K562 (cell line): ENCODE measurements around the gene NIPAL3. TPM values are rescaled to one million over a fixed set of nuclear protein-coding genes. Genes with fewer than 3 reads are reported as not detected.

Experiments used
- FOXP4 ChIP-seq: sonication (generic); formaldehyde crosslinking; IDR thresholded peaks from 2 replicates; pipeline ENCODE4 v1.8.0; 2022; ENCODE audit warnings: mild to moderate bottlenecking, missing genetic modification reagents, borderline replicate concordance
- ID3 ChIP-seq, 2 experiments: fragments of 250-450 bp in 1 of 2; fragments of 450-650 bp in 1 of 2; sonication (Bioruptor Pico) in 1 of 2; IDR thresholded peaks; 2 replicates each; pipeline versions ENCODE4 v1.6.1 to v1.8.0; 2016 to 2021; ENCODE audit warnings: mild to moderate bottlenecking in 2 of 2, moderate library complexity in 2 of 2, missing compliant biosample characterization in 1 of 2, missing genetic modification characterization in 1 of 2
- SAP30 ChIP-seq: fragments of 200-600 bp; sonication (generic); IDR thresholded peaks from 2 replicates; pipeline ENCODE4 v1.6.1; 2012; ENCODE audit warnings: borderline replicate concordance, low read depth, mild to moderate bottlenecking, moderate library complexity, low read length, control low read depth, inconsistent platforms; ENCODE audit not compliant: insufficient read depth, poor library complexity, severe bottlenecking
- SMAD3 ChIP-seq: fragments of 450-650 bp; formaldehyde crosslinking; conservative IDR thresholded peaks from 2 replicates; pipeline ENCODE4 v1.4.0; 2020; ENCODE audit warnings: mild to moderate bottlenecking
- ZFPM2 ChIP-seq: fragments of 250-450 bp; sonication (Bioruptor Pico); IDR thresholded peaks from 2 replicates; pipeline ENCODE4 v1.5.1; 2022; ENCODE audit warnings: mild to moderate bottlenecking
- ZNF24 ChIP-seq: fragments of 450-650 bp; IDR thresholded peaks from 2 replicates; pipeline ENCODE4 v1.6.1; 2016
- ZNF280B ChIP-seq: fragments of 250-450 bp; sonication (Bioruptor Pico); IDR thresholded peaks from 2 replicates; pipeline ENCODE4 v1.5.1; 2021; ENCODE audit warnings: mild to moderate bottlenecking
- ZNF589 ChIP-seq: fragments of 200-800 bp; sonication (Bioruptor generic); IDR thresholded peaks from 2 replicates; pipeline ENCODE4 v1.6.1; 2016; ENCODE audit warnings: low read depth, missing genetic modification characterization, missing compliant biosample characterization
- polyA plus RNA-seq, 8 experiments: library from polyadenylated mRNA; depleted of rRNA in 4 of 8; stranded (reverse) in 5 of 8; unstranded in 3 of 8; fragments of >200 nt; fragmentation: Nextera tagmentation in 2 of 8; fragmentation: Illumina TruSeq in 1 of 8; extraction: Ambion mirVana in 2 of 8; extraction: Trizol in 1 of 8; gene quantifications; 2 replicates each; pipeline versions ENCODE4 v1.2.1 to v1.2.3, GENCODE V29; 2011 to 2014; ENCODE audit warnings: inconsistent platforms in 1 of 8, missing spikeins in 1 of 8
- total RNA-seq, 7 experiments: library from RNA; depleted of rRNA in 6 of 7; stranded (reverse); fragments of >200 nt in 6 of 7; fragmentation: Illumina TruSeq in 2 of 7; extraction: Trizol in 2 of 7; gene quantifications; 2 replicates each; pipeline versions ENCODE4 v1.2.1 to v1.2.3, GENCODE V29; 2011 to 2021; ENCODE audit warnings: low replicate concordance in 1 of 7
- TF ChIP-seq, protein P1 (sequence below): fragments of 150-350 bp; IDR thresholded peaks from 2 replicates; pipeline ENCODE4 v1.6.1; 2014; ENCODE audit warnings: low read depth, mild to moderate bottlenecking, low read length, borderline replicate concordance
- TF ChIP-seq, protein P2 (sequence below): sonication (generic); formaldehyde crosslinking; IDR thresholded peaks from 2 replicates; pipeline ENCODE4 v1.8.1; 2023; ENCODE audit warnings: mild to moderate bottlenecking, missing genetic modification reagents
- TF ChIP-seq, protein P3 (sequence below): conservative IDR thresholded peaks from 2 replicates; pipeline ENCODE4 v1.6.1; 2011; ENCODE audit warnings: low read depth, mild to moderate bottlenecking, low read length; ENCODE audit not compliant: control insufficient read depth
- TF ChIP-seq, protein P4 (sequence below), 2 experiments: IDR thresholded peaks; 2 replicates each; pipeline ENCODE4 v1.6.1; 2012; ENCODE audit warnings: improper control_type of control experiment in 2 of 2, low read depth in 2 of 2, low read length in 2 of 2, borderline replicate concordance in 1 of 2

The NIPAL3 gene
- total and polyA plus RNA-seq, 9 of the 15 experiments (the other 6 are each of a cell fraction or from before 2014, with no cell fraction given) = 10.5 to 26.3 (median 16.0) TPM

GRCh38 chr1:24502709-24503058 is 87.1 kb downstream of the NIPAL3 start, which contains the start of gene RCAN3 (continued):
- TF ChIP-seq ID3 (CRISPR knock-in tag; IDR thresholded peaks at IDR 0.05) (no peak), ID3 (tag; IDR thresholded peaks at IDR 0.05) (no peak), SAP30 (peak; percentile 12), FOXP4 (CRISPR knock-in tag) (no peak), ZNF280B (CRISPR knock-in tag) (no peak), ZFPM2 (CRISPR knock-in tag) (no peak), SMAD3 (no peak), ZNF589 (0 out of 2 replicates have a peak, but pooled peaks have one; percentile 39), ZNF24 (no peak)
- TF ChIP-seq, protein P1, sequence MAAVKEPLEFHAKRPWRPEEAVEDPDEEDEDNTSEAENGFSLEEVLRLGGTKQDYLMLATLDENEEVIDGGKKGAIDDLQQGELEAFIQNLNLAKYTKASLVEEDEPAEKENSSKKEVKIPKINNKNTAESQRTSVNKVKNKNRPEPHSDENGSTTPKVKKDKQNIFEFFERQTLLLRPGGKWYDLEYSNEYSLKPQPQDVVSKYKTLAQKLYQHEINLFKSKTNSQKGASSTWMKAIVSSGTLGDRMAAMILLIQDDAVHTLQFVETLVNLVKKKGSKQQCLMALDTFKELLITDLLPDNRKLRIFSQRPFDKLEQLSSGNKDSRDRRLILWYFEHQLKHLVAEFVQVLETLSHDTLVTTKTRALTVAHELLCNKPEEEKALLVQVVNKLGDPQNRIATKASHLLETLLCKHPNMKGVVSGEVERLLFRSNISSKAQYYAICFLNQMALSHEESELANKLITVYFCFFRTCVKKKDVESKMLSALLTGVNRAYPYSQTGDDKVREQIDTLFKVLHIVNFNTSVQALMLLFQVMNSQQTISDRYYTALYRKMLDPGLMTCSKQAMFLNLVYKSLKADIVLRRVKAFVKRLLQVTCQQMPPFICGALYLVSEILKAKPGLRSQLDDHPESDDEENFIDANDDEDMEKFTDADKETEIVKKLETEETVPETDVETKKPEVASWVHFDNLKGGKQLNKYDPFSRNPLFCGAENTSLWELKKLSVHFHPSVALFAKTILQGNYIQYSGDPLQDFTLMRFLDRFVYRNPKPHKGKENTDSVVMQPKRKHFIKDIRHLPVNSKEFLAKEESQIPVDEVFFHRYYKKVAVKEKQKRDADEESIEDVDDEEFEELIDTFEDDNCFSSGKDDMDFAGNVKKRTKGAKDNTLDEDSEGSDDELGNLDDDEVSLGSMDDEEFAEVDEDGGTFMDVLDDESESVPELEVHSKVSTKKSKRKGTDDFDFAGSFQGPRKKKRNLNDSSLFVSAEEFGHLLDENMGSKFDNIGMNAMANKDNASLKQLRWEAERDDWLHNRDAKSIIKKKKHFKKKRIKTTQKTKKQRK = no peak
- TF ChIP-seq, protein P2, sequence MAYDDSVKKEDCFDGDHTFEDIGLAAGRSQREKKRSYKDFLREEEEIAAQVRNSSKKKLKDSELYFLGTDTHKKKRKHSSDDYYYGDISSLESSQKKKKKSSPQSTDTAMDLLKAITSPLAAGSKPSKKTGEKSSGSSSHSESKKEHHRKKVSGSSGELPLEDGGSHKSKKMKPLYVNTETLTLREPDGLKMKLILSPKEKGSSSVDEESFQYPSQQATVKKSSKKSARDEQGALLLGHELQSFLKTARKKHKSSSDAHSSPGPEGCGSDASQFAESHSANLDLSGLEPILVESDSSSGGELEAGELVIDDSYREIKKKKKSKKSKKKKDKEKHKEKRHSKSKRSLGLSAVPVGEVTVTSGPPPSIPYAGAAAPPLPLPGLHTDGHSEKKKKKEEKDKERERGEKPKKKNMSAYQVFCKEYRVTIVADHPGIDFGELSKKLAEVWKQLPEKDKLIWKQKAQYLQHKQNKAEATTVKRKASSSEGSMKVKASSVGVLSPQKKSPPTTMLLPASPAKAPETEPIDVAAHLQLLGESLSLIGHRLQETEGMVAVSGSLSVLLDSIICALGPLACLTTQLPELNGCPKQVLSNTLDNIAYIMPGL = no peak
- TF ChIP-seq, protein P3, sequence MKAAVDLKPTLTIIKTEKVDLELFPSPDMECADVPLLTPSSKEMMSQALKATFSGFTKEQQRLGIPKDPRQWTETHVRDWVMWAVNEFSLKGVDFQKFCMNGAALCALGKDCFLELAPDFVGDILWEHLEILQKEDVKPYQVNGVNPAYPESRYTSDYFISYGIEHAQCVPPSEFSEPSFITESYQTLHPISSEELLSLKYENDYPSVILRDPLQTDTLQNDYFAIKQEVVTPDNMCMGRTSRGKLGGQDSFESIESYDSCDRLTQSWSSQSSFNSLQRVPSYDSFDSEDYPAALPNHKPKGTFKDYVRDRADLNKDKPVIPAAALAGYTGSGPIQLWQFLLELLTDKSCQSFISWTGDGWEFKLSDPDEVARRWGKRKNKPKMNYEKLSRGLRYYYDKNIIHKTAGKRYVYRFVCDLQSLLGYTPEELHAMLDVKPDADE = peak; percentile 26
- TF ChIP-seq, protein P4, sequence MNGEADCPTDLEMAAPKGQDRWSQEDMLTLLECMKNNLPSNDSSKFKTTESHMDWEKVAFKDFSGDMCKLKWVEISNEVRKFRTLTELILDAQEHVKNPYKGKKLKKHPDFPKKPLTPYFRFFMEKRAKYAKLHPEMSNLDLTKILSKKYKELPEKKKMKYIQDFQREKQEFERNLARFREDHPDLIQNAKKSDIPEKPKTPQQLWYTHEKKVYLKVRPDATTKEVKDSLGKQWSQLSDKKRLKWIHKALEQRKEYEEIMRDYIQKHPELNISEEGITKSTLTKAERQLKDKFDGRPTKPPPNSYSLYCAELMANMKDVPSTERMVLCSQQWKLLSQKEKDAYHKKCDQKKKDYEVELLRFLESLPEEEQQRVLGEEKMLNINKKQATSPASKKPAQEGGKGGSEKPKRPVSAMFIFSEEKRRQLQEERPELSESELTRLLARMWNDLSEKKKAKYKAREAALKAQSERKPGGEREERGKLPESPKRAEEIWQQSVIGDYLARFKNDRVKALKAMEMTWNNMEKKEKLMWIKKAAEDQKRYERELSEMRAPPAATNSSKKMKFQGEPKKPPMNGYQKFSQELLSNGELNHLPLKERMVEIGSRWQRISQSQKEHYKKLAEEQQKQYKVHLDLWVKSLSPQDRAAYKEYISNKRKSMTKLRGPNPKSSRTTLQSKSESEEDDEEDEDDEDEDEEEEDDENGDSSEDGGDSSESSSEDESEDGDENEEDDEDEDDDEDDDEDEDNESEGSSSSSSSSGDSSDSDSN (IDR thresholded peaks at IDR 0.05; ENCODE audit: borderline replicate concordance in 1 of 2, low read depth in 2 of 2, low read length in 2 of 2) = peak in 1 of 2 experiments; percentile 38; a peak in 1 of 4 replicates
